ENCODE measurements around the gene TRIM4.
"Not testable (repeated sequence)": the region's sequence is repeated elsewhere in the genome, so short reads cannot be mapped to it uniquely, and the experiment has no call there.

The TRIM4 gene

GRCh38 chr7:99868246-99868645, 51.1 kb downstream of the TRIM4 start:
- Histone ChIP-seq H3K4me3 (ENCODE audit: low read length) (no peak overlapping the region), H3K4me1 (ENCODE audit: control insufficient read depth, low read length) (no peaks in the 10 kb centered on the region), H3K4me2 (ENCODE audit: low read length) (no peak overlapping the region), H3K79me2 (ENCODE audit: control insufficient read depth, low read length) (no peaks in the 10 kb centered on the region), H3K9me2 (replicated peaks; ENCODE audit: control insufficient read depth, low read length) (no peaks in the 10 kb centered on the region), H3K36me3 (ENCODE audit: control insufficient read depth, low read length) (no peaks in the 10 kb centered on the region), H3K9me3 (ENCODE audit: control insufficient read depth, insufficient read depth, low read length) (no peaks in the 10 kb centered on the region), H4K20me1 (ENCODE audit: control insufficient read depth, insufficient read depth, low read depth, low read length) (no peaks in the 10 kb centered on the region), H3K27me3 (ENCODE audit: control insufficient read depth, low read length) (peaks cover 23% of the 10 kb centered on the region), H3F3A (ENCODE audit: control insufficient read depth, insufficient read depth) (no peaks in the 10 kb centered on the region), H3K27ac (ENCODE audit: low read depth, low read length) (no peak overlapping the region)
- TF ChIP-seq EZH2phosphoT487 (IDR thresholded peaks at IDR 0.05; ENCODE audit: borderline replicate concordance, low read length) = no peak
- TF ChIP-seq CTCF (IDR thresholded peaks at IDR 0.05; ENCODE audit: low read depth, low read length, poor library complexity, severe bottlenecking) = no peak

DNA sequence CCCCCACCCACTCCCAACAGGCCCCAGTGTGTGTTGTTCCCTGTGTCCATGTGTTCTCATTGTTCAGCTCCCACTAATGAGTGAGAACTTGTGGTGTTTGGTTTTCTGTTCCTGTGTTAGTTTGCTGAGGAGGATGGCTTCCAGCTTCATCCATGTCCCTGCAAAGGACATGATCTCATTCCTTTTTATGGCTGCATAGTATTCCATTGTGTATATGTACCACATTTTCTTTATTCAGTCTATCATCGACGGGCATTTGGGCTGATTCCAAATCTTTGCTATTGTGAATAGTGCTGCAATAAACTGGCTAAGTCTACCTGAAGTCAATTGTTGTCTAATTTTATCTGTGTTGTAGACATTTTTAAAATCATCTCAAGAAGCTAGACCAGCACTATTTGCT, 51.9 kb downstream of the TRIM4 start:
- not testable (repeated sequence) for H3K9me2 ChIP-seq (replicated peaks; ENCODE audit: control insufficient read depth, low read length); H3K79me2 ChIP-seq (ENCODE audit: control insufficient read depth, low read length); H3F3A ChIP-seq (ENCODE audit: control insufficient read depth, insufficient read depth); H4K20me1 ChIP-seq (ENCODE audit: control insufficient read depth, insufficient read depth, low read depth, low read length); H3K9me3 ChIP-seq (ENCODE audit: control insufficient read depth, insufficient read depth, low read length); H3K4me3 ChIP-seq (ENCODE audit: low read length); H3K27ac ChIP-seq (ENCODE audit: low read depth, low read length); H3K36me3 ChIP-seq (ENCODE audit: control insufficient read depth, low read length); H3K4me1 ChIP-seq (ENCODE audit: control insufficient read depth, low read length); H3K4me2 ChIP-seq (ENCODE audit: low read length)
- H3K27me3 ChIP-seq (ENCODE audit: control insufficient read depth, low read length) = peaks cover 28% of the 10 kb centered on the region

- H3K27ac ChIP-seq (ENCODE audit: low read depth, low read length) = no peak overlapping the region
- no peaks in the 10 kb centered on the region for H3K9me2 ChIP-seq (replicated peaks; ENCODE audit: control insufficient read depth, low read length)
- H4K20me1 ChIP-seq (ENCODE audit: control insufficient read depth, insufficient read depth, low read depth, low read length) = no peaks in the 10 kb centered on the region
- H3K79me2 ChIP-seq (ENCODE audit: control insufficient read depth, low read length) = no peaks in the 10 kb centered on the region
- H3K4me1 ChIP-seq (ENCODE audit: control insufficient read depth, low read length) = no peaks in the 10 kb centered on the region
- no peaks in the 10 kb centered on the region for H3K9me3 ChIP-seq (ENCODE audit: control insufficient read depth, insufficient read depth, low read length)
- TF ChIP-seq EZH2phosphoT487 (IDR thresholded peaks at IDR 0.05; ENCODE audit: borderline replicate concordance, low read length) (no peak), CTCF (IDR thresholded peaks at IDR 0.05; ENCODE audit: low read depth, low read length, poor library complexity, severe bottlenecking) (no peak)
- H3F3A ChIP-seq (ENCODE audit: control insufficient read depth, insufficient read depth) = no peaks in the 10 kb centered on the region
- H3K4me3 ChIP-seq (ENCODE audit: low read length) = no peak overlapping the region
- H3K36me3 ChIP-seq (ENCODE audit: control insufficient read depth, low read length) = no peaks in the 10 kb centered on the region
- peaks cover 35% of the 10 kb centered on the region for H3K27me3 ChIP-seq (ENCODE audit: control insufficient read depth, low read length)
- no peak overlapping the region for H3K4me2 ChIP-seq (ENCODE audit: low read length)
Measured at GRCh38 chr7:99863847-99864440, 55.4 kb downstream of the TRIM4 start.

GRCh38 chr7:99860281-99861127, 58.8 kb downstream of the TRIM4 start:
- Histone ChIP-seq H3K4me2 (ENCODE audit: low read length) (no peak overlapping the region), H3K79me2 (ENCODE audit: control insufficient read depth, low read length) (no peaks in the 10 kb centered on the region), H3K27me3 (ENCODE audit: control insufficient read depth, low read length) (peaks cover 27% of the 10 kb centered on the region), H4K20me1 (ENCODE audit: control insufficient read depth, insufficient read depth, low read depth, low read length) (no peaks in the 10 kb centered on the region), H3K9me2 (replicated peaks; ENCODE audit: control insufficient read depth, low read length) (no peaks in the 10 kb centered on the region), H3K4me1 (ENCODE audit: control insufficient read depth, low read length) (no peaks in the 10 kb centered on the region), H3K36me3 (ENCODE audit: control insufficient read depth, low read length) (no peaks in the 10 kb centered on the region), H3K9me3 (ENCODE audit: control insufficient read depth, insufficient read depth, low read length) (no peaks in the 10 kb centered on the region), H3K4me3 (ENCODE audit: low read length) (no peak overlapping the region), H3F3A (ENCODE audit: control insufficient read depth, insufficient read depth) (no peaks in the 10 kb centered on the region), H3K27ac (ENCODE audit: low read depth, low read length) (no peak overlapping the region)
- TF ChIP-seq EZH2phosphoT487 (IDR thresholded peaks at IDR 0.05; ENCODE audit: borderline replicate concordance, low read length) (no peak), CTCF (IDR thresholded peaks at IDR 0.05; ENCODE audit: low read depth, low read length, poor library complexity, severe bottlenecking) (no peak)
